ENCODE measurements around the gene GIGYF2. TPM values are rescaled to one million over a fixed set of nuclear protein-coding genes. Genes with fewer than 3 reads are reported as not detected.

Gene GIGYF2
- total RNA-seq, 1 experiment from 2014 or later = 55.3 TPM

DNA sequence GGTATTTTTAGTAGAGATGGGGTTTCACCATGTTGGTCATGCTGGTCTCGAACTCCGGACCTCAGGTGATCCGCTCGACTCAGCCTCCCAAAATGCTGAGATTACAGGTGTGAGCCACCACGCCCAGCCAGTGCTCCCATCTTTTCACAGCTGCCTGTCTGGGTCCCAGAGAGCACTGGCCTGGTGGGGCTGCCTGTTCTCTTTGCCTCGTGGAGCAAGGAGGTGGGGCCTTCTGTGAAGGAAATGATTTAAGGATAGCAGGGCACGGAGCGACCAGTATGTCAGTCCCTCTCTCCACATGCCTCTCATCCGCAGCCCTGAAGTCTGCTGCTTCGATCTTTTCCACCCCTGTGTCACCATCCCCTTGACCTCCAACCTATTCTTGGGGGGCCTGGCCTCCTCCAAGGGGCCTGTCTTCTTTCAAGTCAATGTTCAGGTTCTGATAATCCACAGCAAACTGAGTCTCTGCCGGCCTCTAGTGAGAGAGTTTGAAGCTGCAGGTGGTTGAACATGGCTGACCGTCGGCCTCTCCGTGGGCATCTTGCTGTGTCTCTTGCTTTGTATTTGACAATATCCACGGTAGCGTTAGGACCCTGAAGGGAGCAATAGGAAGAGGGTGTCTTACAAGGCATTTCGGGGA lies 28.2 kb upstream of the GIGYF2 start:
- Histone ChIP-seq H4K91ac (ENCODE audit: insufficient read length, low read depth, low read length) (no peak overlapping the region), H2BK5ac (ENCODE audit: insufficient read length, low read length) (no peak overlapping the region), H3K79me1 (ENCODE audit: insufficient read depth, low read depth, low read length, poor library complexity, severe bottlenecking) (no peaks in the 10 kb centered on the region), H3K18ac (ENCODE audit: insufficient read length, low read depth, low read length) (no peak overlapping the region), H4K5ac (ENCODE audit: insufficient read length, low read depth, low read length) (no peak overlapping the region), H2BK12ac (ENCODE audit: insufficient read length, low read depth, low read length) (no peak overlapping the region), H3K4me1 (ENCODE audit: insufficient read depth, low read length) (no peaks in the 10 kb centered on the region), H4K8ac (replicated peaks; ENCODE audit: insufficient read length, low read depth, low read length) (no peak overlapping the region), H3K23me2 (ENCODE audit: insufficient read length, low read depth, low read length, poor library complexity, severe bottlenecking) (no peaks in the 10 kb centered on the region), H3K9me3 (ENCODE audit: control insufficient read depth, low read depth, low read length) (no peaks in the 10 kb centered on the region), H3K79me2 (ENCODE audit: insufficient read depth, low read length) (no peaks in the 10 kb centered on the region), H2BK20ac (ENCODE audit: low read depth, low read length, poor library complexity, severe bottlenecking) (no peak overlapping the region), H3K9ac (ENCODE audit: extremely low read depth, insufficient read length, low read length) (no peak overlapping the region), H2BK15ac (ENCODE audit: low read depth, low read length) (no peak overlapping the region), H3K23ac (ENCODE audit: insufficient read length, low read depth, low read length) (no peak overlapping the region), H2BK120ac (ENCODE audit: low read depth, low read length, poor library complexity, severe bottlenecking) (no peak overlapping the region), H3K27me3 (ENCODE audit: insufficient read depth, low read length) (no peaks in the 10 kb centered on the region), H3K56ac (ENCODE audit: insufficient read length, low read depth, low read length) (no peak overlapping the region), H3K14ac (ENCODE audit: insufficient read depth, low read length) (no peak overlapping the region), H2AFZ (ENCODE audit: low read length) (no peak overlapping the region), H3T11ph (ENCODE audit: low read length) (no peak overlapping the region), H3K4ac (ENCODE audit: low read depth, low read length) (no peak overlapping the region), H3K4me2 (ENCODE audit: insufficient read depth, insufficient read length, low read length) (no peak overlapping the region), H4K20me1 (ENCODE audit: control insufficient read depth, insufficient read depth, insufficient read length) (no peaks in the 10 kb centered on the region), H3K27ac (ENCODE audit: insufficient read length, low read depth, low read length) (no peak overlapping the region), H2AK5ac (ENCODE audit: insufficient read length, low read length) (no peak overlapping the region)
- peaks cover 1% of the 10 kb centered on the region; the same call in 1 of the 2 replicates for H3K27me3 Mint-ChIP-seq (ENCODE audit: low read depth)
- no peaks in the 10 kb centered on the region for H3K36me3 Mint-ChIP-seq (ENCODE audit: insufficient read depth in 1 of 3, low read depth in 3 of 3)
- no peaks in the 10 kb centered on the region for H3K9me3 Mint-ChIP-seq
- TF ChIP-seq, protein P1, sequence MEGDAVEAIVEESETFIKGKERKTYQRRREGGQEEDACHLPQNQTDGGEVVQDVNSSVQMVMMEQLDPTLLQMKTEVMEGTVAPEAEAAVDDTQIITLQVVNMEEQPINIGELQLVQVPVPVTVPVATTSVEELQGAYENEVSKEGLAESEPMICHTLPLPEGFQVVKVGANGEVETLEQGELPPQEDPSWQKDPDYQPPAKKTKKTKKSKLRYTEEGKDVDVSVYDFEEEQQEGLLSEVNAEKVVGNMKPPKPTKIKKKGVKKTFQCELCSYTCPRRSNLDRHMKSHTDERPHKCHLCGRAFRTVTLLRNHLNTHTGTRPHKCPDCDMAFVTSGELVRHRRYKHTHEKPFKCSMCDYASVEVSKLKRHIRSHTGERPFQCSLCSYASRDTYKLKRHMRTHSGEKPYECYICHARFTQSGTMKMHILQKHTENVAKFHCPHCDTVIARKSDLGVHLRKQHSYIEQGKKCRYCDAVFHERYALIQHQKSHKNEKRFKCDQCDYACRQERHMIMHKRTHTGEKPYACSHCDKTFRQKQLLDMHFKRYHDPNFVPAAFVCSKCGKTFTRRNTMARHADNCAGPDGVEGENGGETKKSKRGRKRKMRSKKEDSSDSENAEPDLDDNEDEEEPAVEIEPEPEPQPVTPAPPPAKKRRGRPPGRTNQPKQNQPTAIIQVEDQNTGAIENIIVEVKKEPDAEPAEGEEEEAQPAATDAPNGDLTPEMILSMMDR (conservative IDR thresholded peaks at IDR 0.05) = peak; percentile 66
- peaks cover 7 to 10% of the 10 kb centered on the region in 2 experiments for H3K4me1 Mint-ChIP-seq
- peak overlapping the region in 1 of 3 experiments; percentile 28; a peak in 1 of 7 replicates for H3K27ac Mint-ChIP-seq
- WGBS (ENCODE audit: extremely low coverage, insufficient read length, low lambda C conversion rate) = no CpG with 5 or more reads among the region's 17 CpGs
- no peak overlapping the region for H3K4me3 Mint-ChIP-seq
- DNase-seq = peak; percentile 61

All from H9 (cell line).